Endodermal cell (in vitro differentiated cells): ENCODE results near the gene DMAC2L. TPM values are rescaled to one million over a fixed set of nuclear protein-coding genes. Genes with fewer than 3 reads are reported as not detected.

Experiments
- DNase-seq: peaks from one replicate; pipeline ENCODE4 v3.0.0-alpha.2; 2017
- H3K27ac ChIP-seq: 2 replicates; pipeline ENCODE4 v1.5.1; 2013; ENCODE audit warnings: mild to moderate bottlenecking, low read depth, low read length, moderate library complexity
- H3K27me3 ChIP-seq: 2 replicates; pipeline ENCODE4 v1.6.1; 2013; ENCODE audit warnings: mild to moderate bottlenecking, low read length, moderate library complexity; ENCODE audit not compliant: insufficient read depth, control insufficient read depth, poor library complexity, severe bottlenecking
- H3K36me3 ChIP-seq: 2 replicates; pipeline ENCODE4 v1.7.0; 2013; ENCODE audit warnings: mild to moderate bottlenecking, low read length, moderate library complexity; ENCODE audit not compliant: control insufficient read depth, insufficient read depth
- H3K4me1 ChIP-seq: one replicate; pipeline ENCODE4 v1.7.0; 2013; ENCODE audit warnings: low read length; ENCODE audit not compliant: control insufficient read depth, insufficient read depth
- H3K4me3 ChIP-seq: 2 replicates; pipeline ENCODE4 v1.5.1; 2013; ENCODE audit warnings: mild to moderate bottlenecking, low read length, moderate library complexity
- H3K9ac ChIP-seq: 2 replicates; pipeline ENCODE4 v1.6.1; 2013; ENCODE audit warnings: mild to moderate bottlenecking, low read length, moderate library complexity; ENCODE audit not compliant: poor library complexity, severe bottlenecking; ENCODE audit errors: extremely low read depth
- H3K9me3 ChIP-seq: 2 replicates; pipeline ENCODE4 v1.6.1; 2013; ENCODE audit warnings: mild to moderate bottlenecking, low read length, moderate library complexity; ENCODE audit not compliant: control insufficient read depth
- H3K27ac Mint-ChIP-seq: 2 replicates; pipeline ENCODE4 v1.8.0; 2020; ENCODE audit warnings: mixed read lengths
- H3K27me3 Mint-ChIP-seq: 2 replicates; pipeline ENCODE4 v1.8.0; 2021; ENCODE audit warnings: mild to moderate bottlenecking, mixed read lengths; ENCODE audit not compliant: insufficient read depth
- H3K36me3 Mint-ChIP-seq: 2 replicates; pipeline ENCODE4 v1.8.0; 2020; ENCODE audit warnings: low read depth, mixed read lengths
- H3K4me1 Mint-ChIP-seq: 2 replicates; pipeline ENCODE4 v1.8.0; 2020; ENCODE audit warnings: mixed read lengths
- H3K4me3 Mint-ChIP-seq: 2 replicates; pipeline ENCODE4 v1.8.0; 2020; ENCODE audit warnings: mild to moderate bottlenecking, moderate library complexity, mixed read lengths
- H3K9me3 Mint-ChIP-seq: 2 replicates; pipeline ENCODE4 v1.8.0; 2020; ENCODE audit warnings: mild to moderate bottlenecking, mixed read lengths
- WGBS, 2 experiments: methylation state at CpG; one replicate each; pipeline versions ENCODE4 v1.1.5 to v1.1.7; 2013; ENCODE audit warnings: missing lambda C conversion rate in 2 of 2, mixed read lengths in 1 of 2; ENCODE audit not compliant: insufficient coverage in 1 of 2, insufficient read length in 1 of 2; 5-methylcytosine and 5-hydroxymethylcytosine counted together
- total RNA-seq, 2 donors: library from RNA; stranded (reverse); fragmentation: NEBNext Ultra II Directional in 1 of 2; extraction: Animal tissue kit (Norgen Biotek cat#: 25700) in 1 of 2; gene quantifications; 2 replicates in 1 of 2; 3 replicates in 1 of 2; pipeline ENCODE4 v1.2.1, GENCODE V29; 2021
- TF ChIP-seq, protein P1 (sequence below): fragments of 200-600 bp; sonication (generic); conservative IDR thresholded peaks from 2 replicates; pipeline ENCODE4 v1.5.0; 2021; ENCODE audit warnings: antibody characterized with exemption, mild to moderate bottlenecking

Gene DMAC2L
- total RNA-seq, 2 donors from 2014 or later: 15.3 to 16.6 TPM

DNA sequence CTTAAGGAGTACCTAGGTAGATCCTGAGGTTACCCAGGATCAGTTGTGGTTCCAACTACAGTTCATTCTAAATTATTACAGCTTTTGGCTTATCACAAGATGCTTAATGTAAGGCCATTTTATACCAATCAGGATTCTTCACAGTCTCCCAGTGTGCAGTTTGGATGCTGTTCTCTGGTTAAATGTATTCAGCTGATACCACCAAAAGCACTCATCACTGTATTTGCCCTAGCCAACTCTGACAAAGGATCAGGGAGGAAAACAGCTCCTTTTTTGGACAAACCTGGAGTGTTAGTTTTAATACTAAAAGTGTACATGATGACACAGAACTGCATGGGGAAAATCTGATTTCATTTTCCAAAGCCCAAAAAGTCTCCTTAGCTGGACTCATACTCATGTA lies 19.5 kb downstream of the DMAC2L start:
- no peaks in the 10 kb centered on the region for H3K27me3 Mint-ChIP-seq

DNA sequence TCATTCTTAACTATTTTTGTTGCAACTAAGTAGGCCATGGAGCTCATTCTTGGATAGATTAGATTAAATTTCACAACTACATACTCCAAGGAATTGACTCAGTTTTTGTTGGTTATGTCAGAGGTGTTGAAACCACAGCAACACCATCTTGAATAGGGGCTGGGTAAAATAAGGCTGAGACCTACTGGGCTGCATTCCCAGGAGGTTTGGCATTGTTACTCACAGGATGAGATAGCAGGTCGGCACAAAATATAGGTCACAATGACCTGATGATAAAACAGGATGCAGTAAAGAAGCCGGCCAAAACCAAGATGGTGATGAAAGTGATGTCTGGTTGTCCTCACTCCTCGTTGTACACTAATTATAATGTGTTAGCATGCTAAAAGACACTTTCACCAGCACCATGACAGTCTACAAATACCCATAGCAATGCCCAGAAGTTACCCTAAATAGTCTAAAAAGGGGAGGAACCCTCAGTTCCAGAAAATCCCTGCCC lies 20.9 kb downstream of the DMAC2L start:
- Histone ChIP-seq H3K9me3 (no peaks in the 10 kb centered on the region), H3K4me3 (no peak overlapping the region), H3K9ac (no peak overlapping the region), H3K36me3 (peaks cover 6% of the 10 kb centered on the region), H3K27me3 (no peaks in the 10 kb centered on the region), H3K4me1 (peaks cover 6% of the 10 kb centered on the region), H3K27ac (no peak overlapping the region)
- TF ChIP-seq, protein P1, sequence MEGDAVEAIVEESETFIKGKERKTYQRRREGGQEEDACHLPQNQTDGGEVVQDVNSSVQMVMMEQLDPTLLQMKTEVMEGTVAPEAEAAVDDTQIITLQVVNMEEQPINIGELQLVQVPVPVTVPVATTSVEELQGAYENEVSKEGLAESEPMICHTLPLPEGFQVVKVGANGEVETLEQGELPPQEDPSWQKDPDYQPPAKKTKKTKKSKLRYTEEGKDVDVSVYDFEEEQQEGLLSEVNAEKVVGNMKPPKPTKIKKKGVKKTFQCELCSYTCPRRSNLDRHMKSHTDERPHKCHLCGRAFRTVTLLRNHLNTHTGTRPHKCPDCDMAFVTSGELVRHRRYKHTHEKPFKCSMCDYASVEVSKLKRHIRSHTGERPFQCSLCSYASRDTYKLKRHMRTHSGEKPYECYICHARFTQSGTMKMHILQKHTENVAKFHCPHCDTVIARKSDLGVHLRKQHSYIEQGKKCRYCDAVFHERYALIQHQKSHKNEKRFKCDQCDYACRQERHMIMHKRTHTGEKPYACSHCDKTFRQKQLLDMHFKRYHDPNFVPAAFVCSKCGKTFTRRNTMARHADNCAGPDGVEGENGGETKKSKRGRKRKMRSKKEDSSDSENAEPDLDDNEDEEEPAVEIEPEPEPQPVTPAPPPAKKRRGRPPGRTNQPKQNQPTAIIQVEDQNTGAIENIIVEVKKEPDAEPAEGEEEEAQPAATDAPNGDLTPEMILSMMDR: no peak
- no peak for DNase-seq
- no peak overlapping the region for H3K4me3 Mint-ChIP-seq
- peaks cover 20% of the 10 kb centered on the region for H3K4me1 Mint-ChIP-seq
- no peaks in the 10 kb centered on the region for H3K27me3 Mint-ChIP-seq
- H3K36me3 Mint-ChIP-seq: peaks cover 2% of the 10 kb centered on the region
- no peaks in the 10 kb centered on the region for H3K9me3 Mint-ChIP-seq
- H3K27ac Mint-ChIP-seq: no peak overlapping the region
- 65 to 93% methylated on average over 2 of the region's 3 CpGs for WGBS, 2 experiments

More for the DNA sequence above, 19.5 kb downstream of the DMAC2L start:
- H3K36me3 Mint-ChIP-seq: peaks cover 5% of the 10 kb centered on the region
- H3K4me1 Mint-ChIP-seq: peaks cover 20% of the 10 kb centered on the region
- H3K4me3 Mint-ChIP-seq: no peak overlapping the region
- TF ChIP-seq, protein P1: no peak
- H3K9ac ChIP-seq: no peak overlapping the region
- H3K27me3 ChIP-seq: no peaks in the 10 kb centered on the region
- DNase-seq: no peak
- no peak overlapping the region for H3K4me3 ChIP-seq
- H3K4me1 ChIP-seq: peaks cover 6% of the 10 kb centered on the region
- H3K9me3 ChIP-seq: no peaks in the 10 kb centered on the region
- no peak overlapping the region for H3K27ac ChIP-seq
- peaks cover 6% of the 10 kb centered on the region for H3K36me3 ChIP-seq
- H3K27ac Mint-ChIP-seq: no peak overlapping the region
- no peaks in the 10 kb centered on the region for H3K9me3 Mint-ChIP-seq

DNA sequence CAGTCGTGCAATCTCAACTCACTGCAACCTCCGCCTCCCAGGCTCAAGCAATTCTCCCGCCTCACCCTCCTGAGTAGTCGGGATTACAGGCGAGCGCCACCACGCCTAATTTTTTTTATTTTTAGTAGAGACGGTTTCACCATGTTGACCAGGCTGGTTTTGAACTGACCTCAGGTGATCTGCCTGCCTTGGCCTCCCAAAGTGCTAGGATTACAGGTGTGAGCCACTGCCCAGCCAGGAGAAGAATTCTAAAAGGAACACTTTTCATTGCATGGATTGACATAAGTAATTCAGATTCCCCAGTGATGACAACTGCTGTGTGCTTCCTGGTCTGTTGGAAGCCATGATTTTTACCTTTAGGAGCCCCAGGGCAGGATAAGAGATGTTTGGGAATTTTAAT lies 22.1 kb downstream of the DMAC2L start:
- peaks cover 2% of the 10 kb centered on the region for H3K36me3 Mint-ChIP-seq
- H3K9me3 Mint-ChIP-seq: no peaks in the 10 kb centered on the region
- Histone ChIP-seq H3K27ac (no peak overlapping the region), H3K9me3 (no peaks in the 10 kb centered on the region), H3K27me3 (no peaks in the 10 kb centered on the region), H3K36me3 (peaks cover 6% of the 10 kb centered on the region), H3K9ac (no peak overlapping the region), H3K4me1 (peaks cover 6% of the 10 kb centered on the region), H3K4me3 (no peak overlapping the region)
- peaks cover 20% of the 10 kb centered on the region for H3K4me1 Mint-ChIP-seq
- no peak overlapping the region for H3K4me3 Mint-ChIP-seq
- 95% methylated on average over 7 to 8 of the region's 8 CpGs for WGBS, 2 experiments
- TF ChIP-seq, protein P1: no peak
- DNase-seq: no peak
- no peaks in the 10 kb centered on the region for H3K27me3 Mint-ChIP-seq
- H3K27ac Mint-ChIP-seq: no peak overlapping the region
